Right atrium auricular region (tissue), 2 donors: Measurements from ENCODE around the gene NMT2. TPM values are rescaled to one million over a fixed set of nuclear protein-coding genes. Genes with fewer than 3 reads are reported as not detected.
A peak's percentile ranks its signal among the peaks of the same experiment; 100 is the strongest.

Experiments used
- DNase-seq: peaks from one replicate; pipeline ENCODE4 v3.0.0-alpha.2; 2019; ENCODE audit warnings: low spot score
- H3K27ac ChIP-seq, 2 donors: fragments of 200-600 bp; sonication (generic); 1 replicate in 1 of 2; 2 replicates in 1 of 2; pipeline ENCODE4 v1.5.1; 2016 to 2019
- H3K27me3 ChIP-seq, 2 donors: fragments of 200-600 bp; sonication (generic); one replicate each; pipeline versions ENCODE4 v1.5.1 to v1.6.0; 2017 to 2019
- H3K36me3 ChIP-seq: fragments of 200-600 bp; sonication (generic); one replicate; pipeline ENCODE4 v1.5.1; 2016
- H3K4me1 ChIP-seq, 2 donors: fragments of 200-600 bp; sonication (generic); one replicate each; pipeline versions ENCODE4 v1.5.1 to v1.6.0; 2017 to 2019
- H3K4me3 ChIP-seq, 2 donors: fragments of 200-600 bp; sonication (generic); 1 replicate in 1 of 2; 2 replicates in 1 of 2; pipeline ENCODE4 v1.5.1; 2017 to 2019; ENCODE audit warnings: mild to moderate bottlenecking in 1 of 2, moderate library complexity in 1 of 2
- H3K9me3 ChIP-seq, 2 donors: fragments of 200-600 bp; sonication (generic); one replicate each; pipeline ENCODE4 v1.5.1; 2019
- CTCF ChIP-seq, 2 donors: fragments of 200-600 bp; sonication (generic); IDR thresholded peaks; one replicate each; pipeline ENCODE4 v1.5.1; 2019; ENCODE audit warnings: antibody characterized with exemption in 2 of 2
- total RNA-seq, 2 donors: library from RNA; depleted of rRNA; stranded (reverse); fragments of >200 nt; gene quantifications; one replicate each; pipeline ENCODE4 v1.1.0, GENCODE V29; 2016

NMT2 gene
- total RNA-seq, 2 donors from 2014 or later = 9.7 to 10.5 TPM

GRCh38 chr10:15120523-15120922 lies 48.0 kb downstream of the NMT2 start:
- DNase-seq = no peak
- Histone ChIP-seq H3K4me3 (no peak overlapping the region), H3K9me3 (peaks cover 0 to 10% of the 10 kb centered on the region in 2 donors), H3K27ac (no peak overlapping the region), H3K4me1 (no peaks in the 10 kb centered on the region), H3K36me3 (peaks cover 46% of the 10 kb centered on the region), H3K27me3 (no peaks in the 10 kb centered on the region)
- TF ChIP-seq CTCF (IDR thresholded peaks at IDR 0.05) = no peak

- Histone ChIP-seq H3K27ac (no peak overlapping the region), H3K27me3 (no peaks in the 10 kb centered on the region), H3K9me3 (peaks cover 0 to 10% of the 10 kb centered on the region in 2 donors), H3K4me1 (no peaks in the 10 kb centered on the region), H3K4me3 (no peak overlapping the region), H3K36me3 (peaks cover 45% of the 10 kb centered on the region)
- no peak for DNase-seq
- no peak for TF ChIP-seq CTCF (IDR thresholded peaks at IDR 0.05)
Measured at GRCh38 chr10:15118615-15119014, 49.9 kb downstream of the NMT2 start.

GRCh38 chr10:15116225-15116624 lies 52.3 kb downstream of the NMT2 start:
- H3K4me1 ChIP-seq = no peaks in the 10 kb centered on the region
- H3K4me3 ChIP-seq = no peak overlapping the region
- H3K27ac ChIP-seq = no peak overlapping the region
- peaks cover 49% of the 10 kb centered on the region for H3K36me3 ChIP-seq
- peaks cover 0 to 10% of the 10 kb centered on the region in 2 donors for H3K9me3 ChIP-seq
- no peak for DNase-seq
- H3K27me3 ChIP-seq = no peaks in the 10 kb centered on the region
- TF ChIP-seq CTCF (IDR thresholded peaks at IDR 0.05) = no peak

GRCh38 chr10:15113766-15114165 lies 54.7 kb downstream of the NMT2 start:
- Histone ChIP-seq H3K9me3 (peaks cover 0 to 10% of the 10 kb centered on the region in 2 donors), H3K4me1 (no peaks in the 10 kb centered on the region), H3K4me3 (no peak overlapping the region), H3K27ac (no peak overlapping the region), H3K27me3 (no peaks in the 10 kb centered on the region), H3K36me3 (peaks cover 46% of the 10 kb centered on the region)
- DNase-seq = no peak
- TF ChIP-seq CTCF (IDR thresholded peaks at IDR 0.05) = no peak

- Histone ChIP-seq H3K4me3 (no peak overlapping the region), H3K27ac (no peak overlapping the region), H3K36me3 (peaks cover 48% of the 10 kb centered on the region), H3K9me3 (peaks cover 0 to 10% of the 10 kb centered on the region in 2 donors), H3K27me3 (no peaks in the 10 kb centered on the region), H3K4me1 (no peaks in the 10 kb centered on the region)
- no peak for DNase-seq
- no peak for TF ChIP-seq CTCF (IDR thresholded peaks at IDR 0.05)
Measured at GRCh38 chr10:15112657-15113056, 55.8 kb downstream of the NMT2 start.

GRCh38 chr10:15106352-15107013 lies 62.0 kb downstream of the NMT2 start:
- peak; percentile 75 for DNase-seq
- peak; percentile 49 to 87 for TF ChIP-seq CTCF (IDR thresholded peaks at IDR 0.05)
- Histone ChIP-seq H3K27me3 (no peaks in the 10 kb centered on the region), H3K4me1 (peaks cover 0 to 4% of the 10 kb centered on the region in 2 donors), H3K27ac (no peak overlapping the region), H3K4me3 (no peak overlapping the region), H3K36me3 (peaks cover 51% of the 10 kb centered on the region), H3K9me3 (no peaks in the 10 kb centered on the region)
